HepG2 (cell line): ENCODE measurements around the gene ELAC1. TPM values are rescaled to one million over a fixed set of nuclear protein-coding genes. Genes with fewer than 3 reads are reported as not detected.

Experiments
- ATF4 ChIP-seq, 2 experiments: fragments of 450-650 bp in 1 of 2; sonication (generic) in 1 of 2; formaldehyde crosslinking; IDR thresholded peaks; 2 replicates each; pipeline versions ENCODE4 v1.5.0 to v1.8.0; 2020 to 2022; ENCODE audit warnings: mild to moderate bottlenecking in 1 of 2, missing genetic modification reagents in 1 of 2
- ELF1 ChIP-seq: sonication (generic); formaldehyde crosslinking; IDR thresholded peaks from 2 replicates; pipeline ENCODE4 v1.4.0; 2020; ENCODE audit warnings: missing genetic modification reagents
- FOXA1 ChIP-seq, 2 experiments: fragments of 450-650 bp in 1 of 2; sonication (generic) in 1 of 2; formaldehyde crosslinking in 1 of 2; IDR thresholded peaks; 2 replicates each; pipeline versions ENCODE4 v1.4.0 to v1.6.1; 2016 to 2020; ENCODE audit warnings: missing genetic modification reagents in 1 of 2
- GTF2F1 ChIP-seq: fragments of 150-350 bp; IDR thresholded peaks from 2 replicates; pipeline ENCODE4 v1.6.1; 2014; ENCODE audit warnings: low read length
- HOMEZ ChIP-seq: IDR thresholded peaks from 2 replicates; pipeline ENCODE4 v1.6.1; 2016; ENCODE audit warnings: low read depth
- MAFF ChIP-seq: IDR thresholded peaks from 2 replicates; pipeline ENCODE4 v1.6.1; 2011; ENCODE audit warnings: low read depth, low read length, improper control_type of control experiment
- MAFK ChIP-seq, 2 experiments: IDR thresholded peaks in 1 of 2; conservative IDR thresholded peaks in 1 of 2; 2 replicates each; pipeline ENCODE4 v1.6.1; 2011; ENCODE audit warnings: improper control_type of control experiment in 2 of 2, low read length in 2 of 2
- RNF2 ChIP-seq: fragments of 450-650 bp; conservative IDR thresholded peaks from 2 replicates; pipeline ENCODE4 v1.6.1; 2016; ENCODE audit warnings: low read depth
- SKIL ChIP-seq: sonication (generic); formaldehyde crosslinking; IDR thresholded peaks from 2 replicates; pipeline ENCODE4 v1.8.0; 2022; ENCODE audit warnings: missing genetic modification reagents, mild to moderate bottlenecking, moderate library complexity, borderline replicate concordance
- SOX6 ChIP-seq, 2 experiments: fragments of 450-650 bp in 1 of 2; sonication (generic) in 1 of 2; formaldehyde crosslinking in 1 of 2; IDR thresholded peaks; 2 replicates each; pipeline versions ENCODE4 v1.4.0 to v1.6.1; 2017 to 2020; ENCODE audit warnings: antibody characterized with exemption in 1 of 2, mild to moderate bottlenecking in 1 of 2, missing genetic modification reagents in 1 of 2
- TEAD3 ChIP-seq: optimal IDR thresholded peaks from 2 replicates; pipeline ENCODE3; 2016; ENCODE audit warnings: borderline replicate concordance
- ZEB1 ChIP-seq: IDR thresholded peaks from 2 replicates; pipeline ENCODE4 v1.6.1; 2012; ENCODE audit warnings: mild to moderate bottlenecking, low read depth, inconsistent platforms; ENCODE audit not compliant: insufficient replicate concordance
- ZNF546 ChIP-seq: sonication (generic); formaldehyde crosslinking; conservative IDR thresholded peaks from 2 replicates; pipeline ENCODE4 v1.8.1; 2023; ENCODE audit warnings: mild to moderate bottlenecking, missing genetic modification reagents
- polyA plus RNA-seq, 8 experiments: library from polyadenylated mRNA; depleted of rRNA in 3 of 8; stranded (reverse) in 7 of 8; unstranded in 1 of 8; fragments of >200 nt; fragmentation: Illumina TruSeq in 4 of 8; extraction: Trizol in 4 of 8; gene quantifications; 2 replicates each; pipeline versions ENCODE4 v1.2.1 to v1.2.3, GENCODE V29; 2011 to 2016; ENCODE audit warnings: low read depth in 4 of 8, missing spikeins in 1 of 8, mixed read lengths in 1 of 8; ENCODE audit not compliant: insufficient read depth in 1 of 8
- total RNA-seq, 5 experiments: library from RNA; depleted of rRNA; stranded (reverse); fragments of >200 nt; fragmentation: Illumina TruSeq; extraction: Trizol; gene quantifications; 2 replicates each; pipeline ENCODE4 v1.2.3, GENCODE V29; 2016; ENCODE audit warnings: low read depth in 1 of 5
- TF ChIP-seq, protein P1 (sequence below): sonication (generic); IDR thresholded peaks from 2 replicates; pipeline ENCODE4 v1.6.1; 2016; ENCODE audit warnings: low read depth, borderline replicate concordance
- TF ChIP-seq, protein P2 (sequence below): IDR thresholded peaks from 2 replicates; pipeline ENCODE4 v1.4.0; 2020; ENCODE audit warnings: mild to moderate bottlenecking, missing genetic modification reagents
- TF ChIP-seq, protein P3 (sequence below): sonication (generic); formaldehyde crosslinking; IDR thresholded peaks from 2 replicates; pipeline ENCODE4 v1.5.0; 2020; ENCODE audit warnings: mild to moderate bottlenecking, missing genetic modification reagents

The ELAC1 gene
- total and polyA plus RNA-seq, 2 of the 13 experiments (the other 11 are each of a cell fraction or from before 2014, with no cell fraction given), result 1.9 to 3.6 TPM

GRCh38 chr18:50973367-50974126, 5.7 kb downstream of the ELAC1 start (continued):
- TF ChIP-seq SKIL (CRISPR knock-in tag) (no peak), RNF2 (no peak), HOMEZ (CRISPR knock-in tag) (0 out of 2 replicates have a peak, but pooled peaks have one; percentile 18), ATF4 (CRISPR knock-in tag; IDR thresholded peaks at IDR 0.05) (0 out of 4 replicates have a peak, but pooled peaks of 1 of the 2 experiments have one; percentile 31), ZNF546 (CRISPR knock-in tag) (no peak), TEAD3 (CRISPR knock-in tag) (peak; percentile 73), ZEB1 (no peak), GTF2F1 (no peak), ELF1 (no peak), MAFK (conservative IDR thresholded peaks at IDR 0.05 in 1 of 2, IDR thresholded peaks at IDR 0.05 in 1 of 2; ENCODE audit: low read length in 2 of 2) (peak; percentile 32 to 56; a peak in 2 of 4 replicates), MAFF (peak; percentile 45; the same call in 1 of the 2 replicates), SOX6 (IDR thresholded peaks at IDR 0.05) (no peak), SOX6 (CRISPR knock-in tag; IDR thresholded peaks at IDR 0.05) (peak; percentile 49; the same call in 1 of the 2 replicates), FOXA1 (IDR thresholded peaks at IDR 0.05) (peak; percentile 84), FOXA1 (CRISPR knock-in tag; IDR thresholded peaks at IDR 0.05) (peak; percentile 47; the same call in 1 of the 2 replicates)
- TF ChIP-seq, protein P1, sequence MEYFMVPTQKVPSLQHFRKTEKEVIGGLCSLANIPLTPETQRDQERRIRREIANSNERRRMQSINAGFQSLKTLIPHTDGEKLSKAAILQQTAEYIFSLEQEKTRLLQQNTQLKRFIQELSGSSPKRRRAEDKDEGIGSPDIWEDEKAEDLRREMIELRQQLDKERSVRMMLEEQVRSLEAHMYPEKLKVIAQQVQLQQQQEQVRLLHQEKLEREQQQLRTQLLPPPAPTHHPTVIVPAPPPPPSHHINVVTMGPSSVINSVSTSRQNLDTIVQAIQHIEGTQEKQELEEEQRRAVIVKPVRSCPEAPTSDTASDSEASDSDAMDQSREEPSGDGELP, result no peak
- TF ChIP-seq, protein P2, sequence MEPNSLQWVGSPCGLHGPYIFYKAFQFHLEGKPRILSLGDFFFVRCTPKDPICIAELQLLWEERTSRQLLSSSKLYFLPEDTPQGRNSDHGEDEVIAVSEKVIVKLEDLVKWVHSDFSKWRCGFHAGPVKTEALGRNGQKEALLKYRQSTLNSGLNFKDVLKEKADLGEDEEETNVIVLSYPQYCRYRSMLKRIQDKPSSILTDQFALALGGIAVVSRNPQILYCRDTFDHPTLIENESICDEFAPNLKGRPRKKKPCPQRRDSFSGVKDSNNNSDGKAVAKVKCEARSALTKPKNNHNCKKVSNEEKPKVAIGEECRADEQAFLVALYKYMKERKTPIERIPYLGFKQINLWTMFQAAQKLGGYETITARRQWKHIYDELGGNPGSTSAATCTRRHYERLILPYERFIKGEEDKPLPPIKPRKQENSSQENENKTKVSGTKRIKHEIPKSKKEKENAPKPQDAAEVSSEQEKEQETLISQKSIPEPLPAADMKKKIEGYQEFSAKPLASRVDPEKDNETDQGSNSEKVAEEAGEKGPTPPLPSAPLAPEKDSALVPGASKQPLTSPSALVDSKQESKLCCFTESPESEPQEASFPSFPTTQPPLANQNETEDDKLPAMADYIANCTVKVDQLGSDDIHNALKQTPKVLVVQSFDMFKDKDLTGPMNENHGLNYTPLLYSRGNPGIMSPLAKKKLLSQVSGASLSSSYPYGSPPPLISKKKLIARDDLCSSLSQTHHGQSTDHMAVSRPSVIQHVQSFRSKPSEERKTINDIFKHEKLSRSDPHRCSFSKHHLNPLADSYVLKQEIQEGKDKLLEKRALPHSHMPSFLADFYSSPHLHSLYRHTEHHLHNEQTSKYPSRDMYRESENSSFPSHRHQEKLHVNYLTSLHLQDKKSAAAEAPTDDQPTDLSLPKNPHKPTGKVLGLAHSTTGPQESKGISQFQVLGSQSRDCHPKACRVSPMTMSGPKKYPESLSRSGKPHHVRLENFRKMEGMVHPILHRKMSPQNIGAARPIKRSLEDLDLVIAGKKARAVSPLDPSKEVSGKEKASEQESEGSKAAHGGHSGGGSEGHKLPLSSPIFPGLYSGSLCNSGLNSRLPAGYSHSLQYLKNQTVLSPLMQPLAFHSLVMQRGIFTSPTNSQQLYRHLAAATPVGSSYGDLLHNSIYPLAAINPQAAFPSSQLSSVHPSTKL (CRISPR knock-in tag), result peak; percentile 70
- TF ChIP-seq, protein P3, sequence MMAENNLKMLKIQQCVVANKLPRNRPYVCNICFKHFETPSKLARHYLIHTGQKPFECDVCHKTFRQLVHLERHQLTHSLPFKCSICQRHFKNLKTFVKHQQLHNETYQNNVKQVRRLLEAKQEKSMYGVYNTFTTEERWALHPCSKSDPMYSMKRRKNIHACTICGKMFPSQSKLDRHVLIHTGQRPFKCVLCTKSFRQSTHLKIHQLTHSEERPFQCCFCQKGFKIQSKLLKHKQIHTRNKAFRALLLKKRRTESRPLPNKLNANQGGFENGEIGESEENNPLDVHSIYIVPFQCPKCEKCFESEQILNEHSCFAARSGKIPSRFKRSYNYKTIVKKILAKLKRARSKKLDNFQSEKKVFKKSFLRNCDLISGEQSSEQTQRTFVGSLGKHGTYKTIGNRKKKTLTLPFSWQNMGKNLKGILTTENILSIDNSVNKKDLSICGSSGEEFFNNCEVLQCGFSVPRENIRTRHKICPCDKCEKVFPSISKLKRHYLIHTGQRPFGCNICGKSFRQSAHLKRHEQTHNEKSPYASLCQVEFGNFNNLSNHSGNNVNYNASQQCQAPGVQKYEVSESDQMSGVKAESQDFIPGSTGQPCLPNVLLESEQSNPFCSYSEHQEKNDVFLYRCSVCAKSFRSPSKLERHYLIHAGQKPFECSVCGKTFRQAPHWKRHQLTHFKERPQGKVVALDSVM (CRISPR knock-in tag), result no peak
